HFF-Myc (cell line): Measurements from ENCODE around the gene ZC3H4.
"Not testable (repeated sequence)": the region's sequence is repeated elsewhere in the genome, so short reads cannot be mapped to it uniquely, and the experiment has no call there.

Source experiments
- DNase-seq: peaks from one replicate; pipeline ENCODE4 v3.0.0-alpha.2; 2011; ENCODE audit warnings: low read depth; ENCODE audit errors: extremely low read depth
- H3K4me3 ChIP-seq: replicated peaks from 2 replicates; pipeline ENCODE4 v1.5.1; 2011; ENCODE audit warnings: low read depth, mild to moderate bottlenecking, control low read depth, low read length
- TF ChIP-seq, protein P1 (sequence below): IDR thresholded peaks from 2 replicates; pipeline ENCODE4 v1.5.1; 2012; ENCODE audit warnings: mild to moderate bottlenecking, low read depth, low read length, control low read depth; ENCODE audit errors: missing control alignments

The ZC3H4 gene

DNA sequence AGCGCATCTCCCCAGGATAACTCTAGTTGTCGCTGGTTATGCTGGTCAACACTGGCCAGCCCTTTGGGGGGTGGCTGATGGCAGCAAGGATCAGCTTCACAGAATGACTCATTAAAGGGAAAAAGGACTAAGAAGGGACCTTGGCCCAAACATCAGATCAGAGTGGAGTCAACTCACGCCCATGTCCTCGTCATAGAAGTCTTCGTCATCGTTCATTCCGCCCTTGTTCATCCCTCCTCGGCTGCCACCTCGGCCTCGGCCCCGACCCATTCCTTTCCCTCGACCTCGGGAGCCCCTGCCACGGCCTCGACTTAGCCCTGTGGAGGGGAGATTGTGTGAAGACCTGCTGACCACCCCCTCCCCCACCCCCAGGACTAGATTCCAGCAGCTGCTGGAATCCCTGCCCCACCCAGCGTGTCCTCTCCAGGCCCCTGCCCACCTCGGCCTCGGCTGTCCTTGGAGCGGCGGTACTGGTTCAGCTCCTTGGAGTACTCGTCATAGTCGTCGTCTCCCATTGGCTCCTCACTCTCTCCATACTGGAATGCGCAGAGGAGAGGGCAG, 28.6 kb downstream of the ZC3H4 start:
- no peak overlapping the region for H3K4me3 ChIP-seq
- DNase-seq, result no peak
- TF ChIP-seq, protein P1, sequence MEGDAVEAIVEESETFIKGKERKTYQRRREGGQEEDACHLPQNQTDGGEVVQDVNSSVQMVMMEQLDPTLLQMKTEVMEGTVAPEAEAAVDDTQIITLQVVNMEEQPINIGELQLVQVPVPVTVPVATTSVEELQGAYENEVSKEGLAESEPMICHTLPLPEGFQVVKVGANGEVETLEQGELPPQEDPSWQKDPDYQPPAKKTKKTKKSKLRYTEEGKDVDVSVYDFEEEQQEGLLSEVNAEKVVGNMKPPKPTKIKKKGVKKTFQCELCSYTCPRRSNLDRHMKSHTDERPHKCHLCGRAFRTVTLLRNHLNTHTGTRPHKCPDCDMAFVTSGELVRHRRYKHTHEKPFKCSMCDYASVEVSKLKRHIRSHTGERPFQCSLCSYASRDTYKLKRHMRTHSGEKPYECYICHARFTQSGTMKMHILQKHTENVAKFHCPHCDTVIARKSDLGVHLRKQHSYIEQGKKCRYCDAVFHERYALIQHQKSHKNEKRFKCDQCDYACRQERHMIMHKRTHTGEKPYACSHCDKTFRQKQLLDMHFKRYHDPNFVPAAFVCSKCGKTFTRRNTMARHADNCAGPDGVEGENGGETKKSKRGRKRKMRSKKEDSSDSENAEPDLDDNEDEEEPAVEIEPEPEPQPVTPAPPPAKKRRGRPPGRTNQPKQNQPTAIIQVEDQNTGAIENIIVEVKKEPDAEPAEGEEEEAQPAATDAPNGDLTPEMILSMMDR, result no peak

- TF ChIP-seq, protein P1, result no peak
- no peak overlapping the region for H3K4me3 ChIP-seq
- DNase-seq, result no peak
These were observed 31.1 kb downstream of the ZC3H4 start for GRCh38 chr19:47082493-47082892.

DNA sequence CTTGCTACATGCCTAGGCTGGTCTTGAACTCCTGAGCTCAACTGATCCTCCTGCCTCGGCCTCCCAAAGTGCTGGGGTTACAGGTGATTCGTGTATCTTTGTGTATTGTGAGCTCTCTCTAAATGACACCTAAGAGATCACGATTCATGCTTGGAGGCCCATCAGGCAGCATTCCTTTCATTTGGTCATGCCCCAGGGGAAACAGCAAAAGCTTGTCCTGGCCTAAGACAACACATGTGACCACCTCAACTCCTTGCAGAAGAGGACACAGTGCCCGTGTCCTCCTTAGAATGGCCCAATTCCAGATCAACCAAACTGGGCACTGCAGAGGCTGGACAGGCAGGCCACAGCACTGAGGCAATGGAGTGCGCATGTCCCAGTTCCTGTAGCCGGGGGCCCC, 32.5 kb downstream of the ZC3H4 start:
- no peak overlapping the region for H3K4me3 ChIP-seq
- no peak for DNase-seq
- TF ChIP-seq, protein P1, result no peak

GRCh38 chr19:47078351-47078750, 35.2 kb downstream of the ZC3H4 start:
- not testable (repeated sequence) for H3K4me3 ChIP-seq, DNase-seq

DNA sequence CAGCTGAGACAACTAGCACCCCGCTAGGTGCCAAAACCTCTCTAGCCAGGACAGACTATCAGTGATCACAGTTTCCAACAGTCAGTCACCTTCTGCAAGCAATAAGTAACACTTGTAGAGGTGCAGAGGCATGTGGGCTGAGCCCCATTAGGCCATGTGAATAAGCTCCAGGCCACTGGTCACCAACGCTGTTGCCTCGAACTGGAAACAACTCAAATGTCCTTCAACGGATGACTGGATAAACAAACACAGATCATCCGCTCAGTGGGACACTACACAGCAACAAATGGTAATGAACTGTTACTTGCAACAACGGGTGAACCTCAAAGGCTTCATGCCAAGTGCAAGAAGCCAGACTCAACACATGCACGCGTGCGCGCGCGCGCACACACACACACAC, 37.6 kb downstream of the ZC3H4 start:
- DNase-seq, result no peak
- H3K4me3 ChIP-seq, result no peak overlapping the region
- TF ChIP-seq, protein P1, result no peak

GRCh38 chr19:47075179-47075810, 38.3 kb downstream of the ZC3H4 start:
- H3K4me3 ChIP-seq, result no peak overlapping the region
- TF ChIP-seq, protein P1, result no peak
- DNase-seq, result no peak

GRCh38 chr19:47074621-47075020, 39.0 kb downstream of the ZC3H4 start:
- DNase-seq, result no peak
- H3K4me3 ChIP-seq, result no peak overlapping the region
- TF ChIP-seq, protein P1, result no peak
